ENCODE data around the gene TSFM.

- TF ChIP-seq CTCF (IDR thresholded peaks at IDR 0.05 in 2 of 3, conservative IDR thresholded peaks at IDR 0.05 in 1 of 3; ENCODE audit: insufficient read depth in 2 of 3, low read depth in 1 of 3, low read length in 3 of 3) (no peak), POLR2A (conservative IDR thresholded peaks at IDR 0.05) (no peak), ZNF12 (CRISPR knock-in tag; IDR thresholded peaks at IDR 0.05) (no peak), MTF1 (CRISPR knock-in tag; IDR thresholded peaks at IDR 0.05; ENCODE audit: borderline replicate concordance) (no peak), BCL6 (CRISPR knock-in tag; IDR thresholded peaks at IDR 0.05) (no peak), ZSCAN29 (IDR thresholded peaks at IDR 0.05) (no peak), ARID2 (IDR thresholded peaks at IDR 0.05) (no peak), EP300 (IDR thresholded peaks at IDR 0.05; ENCODE audit: low read length) (no peak), GABPA (tag; conservative IDR thresholded peaks at IDR 0.05; ENCODE audit: low read depth) (no peak), GABPB1 (CRISPR knock-in tag; IDR thresholded peaks at IDR 0.05) (no peak)
- TF ChIP-seq, protein P1, sequence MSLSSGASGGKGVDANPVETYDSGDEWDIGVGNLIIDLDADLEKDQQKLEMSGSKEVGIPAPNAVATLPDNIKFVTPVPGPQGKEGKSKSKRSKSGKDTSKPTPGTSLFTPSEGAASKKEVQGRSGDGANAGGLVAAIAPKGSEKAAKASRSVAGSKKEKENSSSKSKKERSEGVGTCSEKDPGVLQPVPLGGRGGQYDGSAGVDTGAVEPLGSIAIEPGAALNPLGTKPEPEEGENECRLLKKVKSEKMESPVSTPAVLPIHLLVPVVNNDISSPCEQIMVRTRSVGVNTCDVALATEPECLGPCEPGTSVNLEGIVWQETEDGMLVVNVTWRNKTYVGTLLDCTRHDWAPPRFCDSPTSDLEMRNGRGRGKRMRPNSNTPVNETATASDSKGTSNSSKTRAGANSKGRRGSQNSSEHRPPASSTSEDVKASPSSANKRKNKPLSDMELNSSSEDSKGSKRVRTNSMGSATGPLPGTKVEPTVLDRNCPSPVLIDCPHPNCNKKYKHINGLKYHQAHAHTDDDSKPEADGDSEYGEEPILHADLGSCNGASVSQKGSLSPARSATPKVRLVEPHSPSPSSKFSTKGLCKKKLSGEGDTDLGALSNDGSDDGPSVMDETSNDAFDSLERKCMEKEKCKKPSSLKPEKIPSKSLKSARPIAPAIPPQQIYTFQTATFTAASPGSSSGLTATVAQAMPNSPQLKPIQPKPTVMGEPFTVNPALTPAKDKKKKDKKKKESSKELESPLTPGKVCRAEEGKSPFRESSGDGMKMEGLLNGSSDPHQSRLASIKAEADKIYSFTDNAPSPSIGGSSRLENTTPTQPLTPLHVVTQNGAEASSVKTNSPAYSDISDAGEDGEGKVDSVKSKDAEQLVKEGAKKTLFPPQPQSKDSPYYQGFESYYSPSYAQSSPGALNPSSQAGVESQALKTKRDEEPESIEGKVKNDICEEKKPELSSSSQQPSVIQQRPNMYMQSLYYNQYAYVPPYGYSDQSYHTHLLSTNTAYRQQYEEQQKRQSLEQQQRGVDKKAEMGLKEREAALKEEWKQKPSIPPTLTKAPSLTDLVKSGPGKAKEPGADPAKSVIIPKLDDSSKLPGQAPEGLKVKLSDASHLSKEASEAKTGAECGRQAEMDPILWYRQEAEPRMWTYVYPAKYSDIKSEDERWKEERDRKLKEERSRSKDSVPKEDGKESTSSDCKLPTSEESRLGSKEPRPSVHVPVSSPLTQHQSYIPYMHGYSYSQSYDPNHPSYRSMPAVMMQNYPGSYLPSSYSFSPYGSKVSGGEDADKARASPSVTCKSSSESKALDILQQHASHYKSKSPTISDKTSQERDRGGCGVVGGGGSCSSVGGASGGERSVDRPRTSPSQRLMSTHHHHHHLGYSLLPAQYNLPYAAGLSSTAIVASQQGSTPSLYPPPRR (CRISPR knock-in tag; IDR thresholded peaks at IDR 0.05; ENCODE audit: borderline replicate concordance) = no peak
- TF ChIP-seq, protein P2, sequence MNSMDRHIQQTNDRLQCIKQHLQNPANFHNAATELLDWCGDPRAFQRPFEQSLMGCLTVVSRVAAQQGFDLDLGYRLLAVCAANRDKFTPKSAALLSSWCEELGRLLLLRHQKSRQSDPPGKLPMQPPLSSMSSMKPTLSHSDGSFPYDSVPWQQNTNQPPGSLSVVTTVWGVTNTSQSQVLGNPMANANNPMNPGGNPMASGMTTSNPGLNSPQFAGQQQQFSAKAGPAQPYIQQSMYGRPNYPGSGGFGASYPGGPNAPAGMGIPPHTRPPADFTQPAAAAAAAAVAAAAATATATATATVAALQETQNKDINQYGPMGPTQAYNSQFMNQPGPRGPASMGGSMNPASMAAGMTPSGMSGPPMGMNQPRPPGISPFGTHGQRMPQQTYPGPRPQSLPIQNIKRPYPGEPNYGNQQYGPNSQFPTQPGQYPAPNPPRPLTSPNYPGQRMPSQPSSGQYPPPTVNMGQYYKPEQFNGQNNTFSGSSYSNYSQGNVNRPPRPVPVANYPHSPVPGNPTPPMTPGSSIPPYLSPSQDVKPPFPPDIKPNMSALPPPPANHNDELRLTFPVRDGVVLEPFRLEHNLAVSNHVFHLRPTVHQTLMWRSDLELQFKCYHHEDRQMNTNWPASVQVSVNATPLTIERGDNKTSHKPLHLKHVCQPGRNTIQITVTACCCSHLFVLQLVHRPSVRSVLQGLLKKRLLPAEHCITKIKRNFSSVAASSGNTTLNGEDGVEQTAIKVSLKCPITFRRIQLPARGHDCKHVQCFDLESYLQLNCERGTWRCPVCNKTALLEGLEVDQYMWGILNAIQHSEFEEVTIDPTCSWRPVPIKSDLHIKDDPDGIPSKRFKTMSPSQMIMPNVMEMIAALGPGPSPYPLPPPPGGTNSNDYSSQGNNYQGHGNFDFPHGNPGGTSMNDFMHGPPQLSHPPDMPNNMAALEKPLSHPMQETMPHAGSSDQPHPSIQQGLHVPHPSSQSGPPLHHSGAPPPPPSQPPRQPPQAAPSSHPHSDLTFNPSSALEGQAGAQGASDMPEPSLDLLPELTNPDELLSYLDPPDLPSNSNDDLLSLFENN (IDR thresholded peaks at IDR 0.05; ENCODE audit: low read depth in 2 of 2, low read length in 2 of 2) = no peak
- TF ChIP-seq, protein P3, sequence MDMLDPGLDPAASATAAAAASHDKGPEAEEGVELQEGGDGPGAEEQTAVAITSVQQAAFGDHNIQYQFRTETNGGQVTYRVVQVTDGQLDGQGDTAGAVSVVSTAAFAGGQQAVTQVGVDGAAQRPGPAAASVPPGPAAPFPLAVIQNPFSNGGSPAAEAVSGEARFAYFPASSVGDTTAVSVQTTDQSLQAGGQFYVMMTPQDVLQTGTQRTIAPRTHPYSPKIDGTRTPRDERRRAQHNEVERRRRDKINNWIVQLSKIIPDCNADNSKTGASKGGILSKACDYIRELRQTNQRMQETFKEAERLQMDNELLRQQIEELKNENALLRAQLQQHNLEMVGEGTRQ (CRISPR knock-in tag; IDR thresholded peaks at IDR 0.05) = no peak
These were observed 39.1 kb downstream of the TSFM start for GRCh38 chr12:57821474-57822214.

All from K562 (cell line).